ENCODE measurements around the gene EYA3. TPM values are rescaled to one million over a fixed set of nuclear protein-coding genes. Genes with fewer than 3 reads are reported as not detected.

Gene EYA3
- total and polyA plus RNA-seq, 2 of the 8 experiments (the other 6 are each of a cell fraction or from before 2014, with no cell fraction given) = 15.0 to 33.9 TPM

GRCh38 chr1:28123461-28123961 is 35.1 kb upstream of the EYA3 start (continued):
- TF ChIP-seq TAF1 (IDR thresholded peaks at IDR 0.05; ENCODE audit: low read depth, low read length) = no peak

Measured in H1 (cell line).